ENCODE results near the gene NEU2.

DNA sequence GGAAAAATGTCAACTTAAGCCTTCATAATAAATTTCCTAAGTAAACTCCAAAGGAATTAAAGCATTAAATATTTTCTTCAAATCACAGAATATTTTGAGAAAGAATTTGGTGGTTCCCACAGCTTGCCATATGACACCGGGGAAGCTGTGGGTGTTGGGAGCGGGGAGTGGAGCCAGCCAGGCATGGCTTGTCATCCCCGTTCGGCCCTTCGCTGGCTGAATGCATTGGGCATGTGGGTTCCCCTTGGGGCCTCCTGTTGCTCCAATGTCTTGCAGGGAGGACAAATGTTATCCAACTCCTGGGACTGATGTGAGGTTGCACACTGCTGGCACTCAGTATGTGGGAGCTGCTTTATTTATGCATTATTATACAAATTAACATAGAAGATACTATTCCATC lies 38.0 kb upstream of the NEU2 start:
- TF ChIP-seq, protein P1, sequence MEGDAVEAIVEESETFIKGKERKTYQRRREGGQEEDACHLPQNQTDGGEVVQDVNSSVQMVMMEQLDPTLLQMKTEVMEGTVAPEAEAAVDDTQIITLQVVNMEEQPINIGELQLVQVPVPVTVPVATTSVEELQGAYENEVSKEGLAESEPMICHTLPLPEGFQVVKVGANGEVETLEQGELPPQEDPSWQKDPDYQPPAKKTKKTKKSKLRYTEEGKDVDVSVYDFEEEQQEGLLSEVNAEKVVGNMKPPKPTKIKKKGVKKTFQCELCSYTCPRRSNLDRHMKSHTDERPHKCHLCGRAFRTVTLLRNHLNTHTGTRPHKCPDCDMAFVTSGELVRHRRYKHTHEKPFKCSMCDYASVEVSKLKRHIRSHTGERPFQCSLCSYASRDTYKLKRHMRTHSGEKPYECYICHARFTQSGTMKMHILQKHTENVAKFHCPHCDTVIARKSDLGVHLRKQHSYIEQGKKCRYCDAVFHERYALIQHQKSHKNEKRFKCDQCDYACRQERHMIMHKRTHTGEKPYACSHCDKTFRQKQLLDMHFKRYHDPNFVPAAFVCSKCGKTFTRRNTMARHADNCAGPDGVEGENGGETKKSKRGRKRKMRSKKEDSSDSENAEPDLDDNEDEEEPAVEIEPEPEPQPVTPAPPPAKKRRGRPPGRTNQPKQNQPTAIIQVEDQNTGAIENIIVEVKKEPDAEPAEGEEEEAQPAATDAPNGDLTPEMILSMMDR (conservative IDR thresholded peaks at IDR 0.05; ENCODE audit: low read depth, low read length): no peak
- TF ChIP-seq EZH2 (IDR thresholded peaks at IDR 0.05; ENCODE audit: borderline replicate concordance, low read depth, low read length, poor library complexity, severe bottlenecking): no peak
